ENCODE data around the gene TEX13B. TPM values are rescaled to one million over a fixed set of nuclear protein-coding genes. Genes with fewer than 3 reads are reported as not detected.

The TEX13B gene
- not detected in 2 replicates for total RNA-seq

GRCh38 chrX:107982356-107982755 lies at the start of gene TEX13B:
TEX13B (minus strand) TSS chrX:107982370; CDS start chrX:107982127, 243 bp downstream.

Other genes with a start within 250 kb of the TEX13B start
- 51.8 and 230 TPM in 2 replicates for gene TSC22D3, start 206.6 kb downstream of the TEX13B start, total RNA-seq
- gene NCBP2L, start 204.6 kb downstream of the TEX13B start, total RNA-seq = not detected in 2 replicates
- gene MID2, start 156.5 kb downstream of the TEX13B start, total RNA-seq = 26.3 and 31.5 TPM in 2 replicates
- gene VSIG1, start 62.7 kb upstream of the TEX13B start, total RNA-seq = 0.24 and 1.3 TPM in 2 replicates
- 80.6 and 88.9 TPM in 2 replicates for gene PSMD10, start 109.2 kb upstream of the TEX13B start, total RNA-seq
- gene ATG4A, start 109.4 kb upstream of the TEX13B start, total RNA-seq = 15.1 and 17.8 TPM in 2 replicates

Data from tracheal epithelial cell (primary cell).